Fibroblast of lung (primary cell): ENCODE results near the gene IL13. TPM values are rescaled to one million over a fixed set of nuclear protein-coding genes. Genes with fewer than 3 reads are reported as not detected.

ENCODE experiments used
- DNase-seq, 2 donors: peaks; one replicate each; pipeline versions ENCODE4 v3.0.0 to v3.0.0-alpha.2; 2010; ENCODE audit warnings: low read depth in 2 of 2
- H2AFZ ChIP-seq: 2 replicates; pipeline ENCODE4 v1.5.1; 2012; ENCODE audit warnings: low read length, control low read depth, inconsistent platforms
- H3K27ac ChIP-seq: 2 replicates; pipeline ENCODE4 v1.5.1; 2011; ENCODE audit warnings: low read length, control low read depth; ENCODE audit not compliant: insufficient read depth
- H3K27me3 ChIP-seq: 2 replicates; pipeline ENCODE4 v1.5.1; 2011; ENCODE audit warnings: mild to moderate bottlenecking, low read length; ENCODE audit not compliant: control insufficient read depth, insufficient read depth
- H3K36me3 ChIP-seq: 2 replicates; pipeline ENCODE4 v1.5.1; 2011; ENCODE audit warnings: low read length; ENCODE audit not compliant: control insufficient read depth, insufficient read depth
- H3K4me1 ChIP-seq: 2 replicates; pipeline ENCODE4 v1.5.1; 2011; ENCODE audit warnings: low read length; ENCODE audit not compliant: control insufficient read depth, insufficient read depth; ENCODE audit errors: extremely low read depth
- H3K4me2 ChIP-seq: 2 replicates; pipeline ENCODE4 v1.5.1; 2011; ENCODE audit warnings: low read length, control low read depth; ENCODE audit not compliant: insufficient read depth; ENCODE audit errors: extremely low read depth
- H3K4me3 ChIP-seq, 4 experiments: fragments of 200-600 bp in 1 of 4; sonication (generic) in 1 of 4; replicated peaks in 1 of 4; 2 replicates each; pipeline ENCODE4 v1.5.1; 2011 to 2016; ENCODE audit warnings: low read length in 4 of 4, low read depth in 3 of 4, mild to moderate bottlenecking in 3 of 4, control low read depth in 2 of 4, inconsistent platforms in 1 of 4, mixed read lengths in 1 of 4; ENCODE audit not compliant: insufficient read depth in 1 of 4; ENCODE audit errors: control extremely low read depth in 1 of 4
- H3K79me2 ChIP-seq: 2 replicates; pipeline ENCODE4 v1.5.1; 2012; ENCODE audit warnings: mild to moderate bottlenecking, low read length, inconsistent platforms; ENCODE audit not compliant: control insufficient read depth, insufficient read depth
- H3K9ac ChIP-seq: 2 replicates; pipeline ENCODE4 v1.5.1; 2011; ENCODE audit warnings: mild to moderate bottlenecking, low read length, control low read depth; ENCODE audit not compliant: insufficient read depth
- H3K9me3 ChIP-seq: 2 replicates; pipeline ENCODE4 v1.5.1; 2012; ENCODE audit warnings: low read depth, low read length; ENCODE audit not compliant: control insufficient read depth, insufficient read depth
- H4K20me1 ChIP-seq: 2 replicates; pipeline ENCODE4 v1.5.1; 2011; ENCODE audit warnings: low read length; ENCODE audit not compliant: control insufficient read depth, insufficient read depth; ENCODE audit errors: extremely low read depth
- EZH2 ChIP-seq: IDR thresholded peaks from 2 replicates; pipeline ENCODE4 v1.5.1; 2012; ENCODE audit warnings: low read length, control low read depth, mild to moderate bottlenecking; ENCODE audit errors: missing control alignments
- polyA plus RNA-seq, 2 donors: library from polyadenylated mRNA; depleted of rRNA in 1 of 2; stranded (reverse) in 1 of 2; unstranded in 1 of 2; fragments of >200 nt; gene quantifications; 2 replicates each; pipeline ENCODE4 v1.2.1, GENCODE V29; 2011 to 2012; ENCODE audit warnings: missing spikeins in 1 of 2
- total RNA-seq: library from RNA; depleted of rRNA; stranded (reverse); fragments of >200 nt; gene quantifications from 2 replicates; pipeline ENCODE4 v1.2.1, GENCODE V29; 2014
- TF ChIP-seq, protein P1 (sequence below), 2 donors: IDR thresholded peaks in 1 of 2; conservative IDR thresholded peaks in 1 of 2; 1 replicate in 1 of 2; 2 replicates in 1 of 2; pipeline ENCODE4 v1.5.1; 2011 to 2012; ENCODE audit warnings: low read length in 2 of 2, control low read depth in 1 of 2, inconsistent platforms in 1 of 2, low read depth in 1 of 2, mild to moderate bottlenecking in 1 of 2

IL13 gene
- total and polyA plus RNA-seq, 2 donors (not counting 1 experiment from before 2014, with no cell fraction given): not detected

DNA sequence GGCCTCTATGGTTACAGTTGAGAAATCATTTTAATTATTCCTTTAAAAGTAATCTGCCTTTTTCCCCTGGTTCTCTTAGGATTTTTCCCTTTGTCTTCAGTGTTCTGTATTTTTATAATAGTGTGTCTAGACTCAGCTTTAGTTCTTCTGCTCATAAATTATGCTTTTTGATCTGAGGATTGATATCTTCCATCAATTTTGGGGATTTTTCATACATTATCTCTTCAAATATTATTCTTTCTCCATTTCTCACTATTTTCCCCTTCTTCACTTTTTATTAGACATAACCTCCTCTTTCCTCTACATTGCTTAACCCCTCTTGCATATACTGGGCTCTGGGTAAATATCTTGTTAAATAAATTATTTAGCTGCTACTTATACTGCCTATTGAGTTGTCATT lies 36.3 kb upstream of the IL13 start:
- H3K4me1 ChIP-seq: no peaks in the 10 kb centered on the region
- H3K9ac ChIP-seq: no peak overlapping the region
- H3K27me3 ChIP-seq: no peaks in the 10 kb centered on the region
- H3K36me3 ChIP-seq: no peaks in the 10 kb centered on the region
- no peaks in the 10 kb centered on the region for H3K79me2 ChIP-seq
- no peak overlapping the region for H3K4me3 ChIP-seq
- no peaks in the 10 kb centered on the region for H4K20me1 ChIP-seq
- no peak overlapping the region for H2AFZ ChIP-seq
- TF ChIP-seq EZH2: no peak
- TF ChIP-seq, protein P1, sequence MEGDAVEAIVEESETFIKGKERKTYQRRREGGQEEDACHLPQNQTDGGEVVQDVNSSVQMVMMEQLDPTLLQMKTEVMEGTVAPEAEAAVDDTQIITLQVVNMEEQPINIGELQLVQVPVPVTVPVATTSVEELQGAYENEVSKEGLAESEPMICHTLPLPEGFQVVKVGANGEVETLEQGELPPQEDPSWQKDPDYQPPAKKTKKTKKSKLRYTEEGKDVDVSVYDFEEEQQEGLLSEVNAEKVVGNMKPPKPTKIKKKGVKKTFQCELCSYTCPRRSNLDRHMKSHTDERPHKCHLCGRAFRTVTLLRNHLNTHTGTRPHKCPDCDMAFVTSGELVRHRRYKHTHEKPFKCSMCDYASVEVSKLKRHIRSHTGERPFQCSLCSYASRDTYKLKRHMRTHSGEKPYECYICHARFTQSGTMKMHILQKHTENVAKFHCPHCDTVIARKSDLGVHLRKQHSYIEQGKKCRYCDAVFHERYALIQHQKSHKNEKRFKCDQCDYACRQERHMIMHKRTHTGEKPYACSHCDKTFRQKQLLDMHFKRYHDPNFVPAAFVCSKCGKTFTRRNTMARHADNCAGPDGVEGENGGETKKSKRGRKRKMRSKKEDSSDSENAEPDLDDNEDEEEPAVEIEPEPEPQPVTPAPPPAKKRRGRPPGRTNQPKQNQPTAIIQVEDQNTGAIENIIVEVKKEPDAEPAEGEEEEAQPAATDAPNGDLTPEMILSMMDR (conservative IDR thresholded peaks at IDR 0.05 in 1 of 2, IDR thresholded peaks at IDR 0.05 in 1 of 2; ENCODE audit: low read depth in 1 of 2, low read length in 2 of 2): no peak
- no peak overlapping the region for H3K4me2 ChIP-seq
- DNase-seq: no peak
- H3K27ac ChIP-seq: no peak overlapping the region
- no peaks in the 10 kb centered on the region for H3K9me3 ChIP-seq

- Histone ChIP-seq H4K20me1 (no peaks in the 10 kb centered on the region), H3K9me3 (no peaks in the 10 kb centered on the region), H3K36me3 (no peaks in the 10 kb centered on the region), H3K4me2 (no peak overlapping the region), H3K9ac (no peak overlapping the region), H3K27ac (no peak overlapping the region), H3K4me3 (no peak overlapping the region), H3K27me3 (no peaks in the 10 kb centered on the region), H2AFZ (no peak overlapping the region), H3K79me2 (no peaks in the 10 kb centered on the region), H3K4me1 (no peaks in the 10 kb centered on the region)
- TF ChIP-seq EZH2: no peak
- TF ChIP-seq, protein P1 (conservative IDR thresholded peaks at IDR 0.05 in 1 of 2, IDR thresholded peaks at IDR 0.05 in 1 of 2; ENCODE audit: low read depth in 1 of 2, low read length in 2 of 2): no peak
- DNase-seq: no peak
These were observed 35.4 kb upstream of the IL13 start for GRCh38 chr5:132622608-132623007.

- no peak overlapping the region for H3K4me3 ChIP-seq
- H4K20me1 ChIP-seq: no peaks in the 10 kb centered on the region
- TF ChIP-seq, protein P1 (conservative IDR thresholded peaks at IDR 0.05 in 1 of 2, IDR thresholded peaks at IDR 0.05 in 1 of 2; ENCODE audit: low read depth in 1 of 2, low read length in 2 of 2): no peak
- no peak for TF ChIP-seq EZH2
- H2AFZ ChIP-seq: no peak overlapping the region
- H3K9ac ChIP-seq: no peak overlapping the region
- no peaks in the 10 kb centered on the region for H3K79me2 ChIP-seq
- H3K27me3 ChIP-seq: no peaks in the 10 kb centered on the region
- no peaks in the 10 kb centered on the region for H3K9me3 ChIP-seq
- no peak overlapping the region for H3K4me2 ChIP-seq
- no peaks in the 10 kb centered on the region for H3K4me1 ChIP-seq
- DNase-seq: no peak
- no peak overlapping the region for H3K27ac ChIP-seq
- H3K36me3 ChIP-seq: no peaks in the 10 kb centered on the region
These were observed 30.5 kb upstream of the IL13 start for GRCh38 chr5:132627470-132627869.
